ENCODE measurements around the gene PTPN21.

The PTPN21 gene

DNA sequence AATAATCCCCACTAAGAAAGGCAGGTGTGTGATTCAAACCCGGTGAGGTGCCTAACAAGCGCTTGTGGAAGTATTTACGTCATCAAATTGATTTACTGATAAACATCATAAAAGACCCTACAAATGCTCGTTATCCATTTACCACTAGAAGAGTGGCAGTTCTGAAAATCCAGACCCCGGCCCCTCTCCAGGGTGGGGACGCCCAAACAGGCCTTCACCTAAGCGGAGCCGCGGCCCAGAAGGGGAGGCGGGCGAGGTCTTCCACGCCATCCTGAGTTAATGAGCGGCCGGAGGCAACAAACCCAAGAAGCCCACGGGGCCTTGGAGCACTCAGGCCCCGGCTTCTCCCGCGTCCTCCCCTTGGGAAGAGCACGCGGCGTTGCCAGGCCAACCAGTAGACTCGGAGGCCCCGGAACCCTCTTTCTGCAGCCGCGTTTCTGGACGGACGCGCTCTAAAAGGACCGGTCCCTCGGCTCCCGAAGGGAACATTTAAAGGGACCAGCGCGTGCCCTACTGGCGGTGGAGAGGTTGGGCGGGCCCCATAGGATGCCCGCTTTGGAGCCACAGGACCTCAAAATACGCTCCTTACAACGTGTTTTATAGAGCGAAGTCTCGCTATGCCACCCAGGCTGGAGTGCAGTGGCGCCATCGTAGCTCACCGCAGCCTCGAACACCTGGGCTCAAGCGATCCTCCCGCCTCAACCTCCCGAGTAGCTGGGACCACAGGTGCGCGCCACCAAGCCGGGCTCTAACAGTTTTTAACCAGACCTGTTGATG lies 3.5 kb downstream of the PTPN21 start:
- no peak for DNase-seq (ENCODE audit: low read depth)
- TF ChIP-seq MYC (IDR thresholded peaks at IDR 0.05; ENCODE audit: low read depth, low read length): no peak
- TF ChIP-seq, protein P1, sequence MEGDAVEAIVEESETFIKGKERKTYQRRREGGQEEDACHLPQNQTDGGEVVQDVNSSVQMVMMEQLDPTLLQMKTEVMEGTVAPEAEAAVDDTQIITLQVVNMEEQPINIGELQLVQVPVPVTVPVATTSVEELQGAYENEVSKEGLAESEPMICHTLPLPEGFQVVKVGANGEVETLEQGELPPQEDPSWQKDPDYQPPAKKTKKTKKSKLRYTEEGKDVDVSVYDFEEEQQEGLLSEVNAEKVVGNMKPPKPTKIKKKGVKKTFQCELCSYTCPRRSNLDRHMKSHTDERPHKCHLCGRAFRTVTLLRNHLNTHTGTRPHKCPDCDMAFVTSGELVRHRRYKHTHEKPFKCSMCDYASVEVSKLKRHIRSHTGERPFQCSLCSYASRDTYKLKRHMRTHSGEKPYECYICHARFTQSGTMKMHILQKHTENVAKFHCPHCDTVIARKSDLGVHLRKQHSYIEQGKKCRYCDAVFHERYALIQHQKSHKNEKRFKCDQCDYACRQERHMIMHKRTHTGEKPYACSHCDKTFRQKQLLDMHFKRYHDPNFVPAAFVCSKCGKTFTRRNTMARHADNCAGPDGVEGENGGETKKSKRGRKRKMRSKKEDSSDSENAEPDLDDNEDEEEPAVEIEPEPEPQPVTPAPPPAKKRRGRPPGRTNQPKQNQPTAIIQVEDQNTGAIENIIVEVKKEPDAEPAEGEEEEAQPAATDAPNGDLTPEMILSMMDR (IDR thresholded peaks at IDR 0.05; ENCODE audit: low read depth, low read length): no peak
- no peak for TF ChIP-seq POLR2A (IDR thresholded peaks at IDR 0.05; ENCODE audit: extremely low read depth, insufficient read length)
- TF ChIP-seq, protein P2, sequence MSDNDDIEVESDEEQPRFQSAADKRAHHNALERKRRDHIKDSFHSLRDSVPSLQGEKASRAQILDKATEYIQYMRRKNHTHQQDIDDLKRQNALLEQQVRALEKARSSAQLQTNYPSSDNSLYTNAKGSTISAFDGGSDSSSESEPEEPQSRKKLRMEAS (IDR thresholded peaks at IDR 0.05; ENCODE audit: low read depth, low read length): no peak
- H3K4me3 ChIP-seq (ENCODE audit: low read depth, low read length): no peak overlapping the region

DNA sequence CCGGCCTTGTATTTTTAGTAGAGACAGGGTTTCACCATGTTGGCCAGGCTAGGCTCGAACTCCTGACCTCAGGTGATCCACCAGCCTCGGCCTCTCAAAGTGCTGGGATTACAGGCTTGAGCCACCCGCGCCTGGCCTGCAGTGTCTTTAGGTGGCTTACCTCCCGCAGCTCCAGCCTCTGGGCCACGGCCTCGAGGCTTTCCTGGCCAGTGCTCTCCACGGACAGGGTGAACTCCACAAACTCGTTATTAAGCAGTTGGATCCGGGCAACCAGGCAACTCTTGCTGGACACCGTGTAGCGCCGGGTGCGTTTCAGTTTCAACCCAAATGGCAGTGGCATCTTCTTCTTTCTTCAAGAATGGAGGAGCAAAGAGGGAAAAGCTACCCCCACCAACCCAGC lies 4.7 kb downstream of the PTPN21 start:
- TF ChIP-seq, protein P2 (IDR thresholded peaks at IDR 0.05; ENCODE audit: low read depth, low read length): no peak
- TF ChIP-seq, protein P1 (IDR thresholded peaks at IDR 0.05; ENCODE audit: low read depth, low read length): no peak
- TF ChIP-seq POLR2A (IDR thresholded peaks at IDR 0.05; ENCODE audit: extremely low read depth, insufficient read length): no peak
- no peak for TF ChIP-seq MYC (IDR thresholded peaks at IDR 0.05; ENCODE audit: low read depth, low read length)
- no peak overlapping the region for H3K4me3 ChIP-seq (ENCODE audit: low read depth, low read length)
- DNase-seq (ENCODE audit: low read depth): no peak

DNA sequence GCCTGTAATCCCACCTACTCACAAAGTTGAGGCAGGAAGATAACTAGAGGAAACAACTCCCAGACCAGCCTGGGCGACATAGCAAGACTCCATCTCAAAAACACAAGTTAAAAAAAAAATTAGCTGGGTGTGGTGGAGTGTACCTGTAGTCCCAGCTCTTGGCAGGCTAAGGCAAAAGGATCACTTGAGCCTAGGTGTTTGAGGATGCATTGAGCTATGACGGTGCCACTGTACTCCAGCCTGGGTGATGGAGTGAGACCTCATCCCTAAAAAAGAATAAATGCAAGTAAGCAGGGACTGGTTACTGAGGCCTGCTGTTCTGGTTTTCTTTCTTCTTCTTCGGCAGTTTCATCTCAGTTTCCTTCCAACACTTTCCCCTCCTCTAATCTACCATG lies 7.4 kb downstream of the PTPN21 start:
- DNase-seq (ENCODE audit: low read depth): no peak
- TF ChIP-seq, protein P2 (IDR thresholded peaks at IDR 0.05; ENCODE audit: low read depth, low read length): no peak
- TF ChIP-seq, protein P1 (IDR thresholded peaks at IDR 0.05; ENCODE audit: low read depth, low read length): no peak
- TF ChIP-seq MYC (IDR thresholded peaks at IDR 0.05; ENCODE audit: low read depth, low read length) (no peak), POLR2A (IDR thresholded peaks at IDR 0.05; ENCODE audit: extremely low read depth, insufficient read length) (no peak)
- no peak overlapping the region for H3K4me3 ChIP-seq (ENCODE audit: low read depth, low read length)

DNA sequence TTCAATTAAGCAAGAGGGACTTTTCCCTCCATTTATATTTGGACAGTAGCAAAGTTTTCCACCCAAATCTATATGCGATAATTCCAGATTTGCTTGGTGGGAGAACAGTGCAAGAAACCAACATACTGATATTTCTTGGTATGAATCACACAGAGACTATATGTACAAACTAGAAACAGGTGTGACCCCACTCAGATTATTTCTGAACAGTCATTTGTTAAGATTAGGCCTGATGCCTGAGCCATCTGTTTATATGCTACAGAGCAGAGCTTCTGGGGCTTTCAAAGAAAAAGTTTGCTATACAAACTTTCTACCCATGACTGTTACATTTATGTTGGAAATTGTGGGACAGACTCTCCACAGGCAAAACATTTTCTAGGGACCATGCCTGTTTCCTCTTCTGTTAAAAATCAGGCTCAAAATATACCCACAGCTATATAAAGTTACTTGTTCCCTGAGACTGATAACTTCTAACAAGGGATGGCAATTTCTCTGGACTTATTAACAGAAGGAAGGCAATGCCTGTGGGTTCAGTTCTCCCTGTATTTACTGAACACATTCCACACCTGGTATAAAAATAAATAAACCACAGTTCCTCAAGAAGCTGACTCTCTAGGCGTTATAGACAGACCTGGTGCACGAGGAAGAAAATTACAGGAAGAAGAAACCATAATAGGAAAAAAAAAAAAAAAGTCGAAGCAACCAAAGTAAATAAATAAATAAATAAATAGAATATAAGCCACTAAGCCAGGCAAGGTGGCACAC lies 8.0 kb downstream of the PTPN21 start:
- H3K4me3 ChIP-seq (ENCODE audit: low read depth, low read length): no peak overlapping the region
- no peak for DNase-seq (ENCODE audit: low read depth)
- no peak for TF ChIP-seq POLR2A (IDR thresholded peaks at IDR 0.05; ENCODE audit: extremely low read depth, insufficient read length)
- TF ChIP-seq, protein P2 (IDR thresholded peaks at IDR 0.05; ENCODE audit: low read depth, low read length): no peak
- TF ChIP-seq MYC (IDR thresholded peaks at IDR 0.05; ENCODE audit: low read depth, low read length): no peak
- TF ChIP-seq, protein P1 (IDR thresholded peaks at IDR 0.05; ENCODE audit: low read depth, low read length): no peak

DNA sequence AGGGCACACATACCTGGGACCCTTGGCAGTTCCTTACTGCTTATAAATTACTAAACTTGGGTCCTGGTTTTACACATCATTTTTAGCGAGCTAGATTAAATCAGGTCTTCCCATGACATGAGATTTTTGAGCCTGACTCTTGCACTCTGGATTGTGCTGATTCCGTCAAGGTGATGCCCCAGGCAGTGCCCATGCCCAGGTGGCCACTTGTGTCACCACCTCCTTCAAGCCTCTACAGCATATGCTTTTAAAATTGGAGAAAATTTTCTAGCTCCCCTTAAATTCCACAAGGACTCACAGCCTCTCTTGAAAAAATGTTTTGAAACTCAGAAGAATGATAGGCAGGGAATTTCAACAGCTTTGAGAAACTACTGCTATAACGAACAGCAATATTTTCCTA lies 9.6 kb downstream of the PTPN21 start:
- DNase-seq (ENCODE audit: low read depth): no peak
- TF ChIP-seq, protein P1 (IDR thresholded peaks at IDR 0.05; ENCODE audit: low read depth, low read length): no peak
- TF ChIP-seq MYC (IDR thresholded peaks at IDR 0.05; ENCODE audit: low read depth, low read length): no peak
- TF ChIP-seq POLR2A (IDR thresholded peaks at IDR 0.05; ENCODE audit: extremely low read depth, insufficient read length): no peak
- TF ChIP-seq, protein P2 (IDR thresholded peaks at IDR 0.05; ENCODE audit: low read depth, low read length): no peak
- no peak overlapping the region for H3K4me3 ChIP-seq (ENCODE audit: low read depth, low read length)
